ENCODE measurements around the gene PIK3R3.

PIK3R3 gene

GRCh38 chr1:46020010-46020409 is 112.4 kb downstream of the PIK3R3 start:
- DNase-seq = no peak

- DNase-seq = no peak
Measured at GRCh38 chr1:46019348-46019747, 113.1 kb downstream of the PIK3R3 start.

GRCh38 chr1:46017876-46018503 is 114.4 kb downstream of the PIK3R3 start:
- no peak for DNase-seq

GRCh38 chr1:46013581-46013980 is 118.8 kb downstream of the PIK3R3 start:
- no peak for DNase-seq

GRCh38 chr1:46012236-46012635 is 120.2 kb downstream of the PIK3R3 start:
- no peak for DNase-seq

GRCh38 chr1:46011121-46011695 is 121.2 kb downstream of the PIK3R3 start:
- no peak for DNase-seq

- no peak for DNase-seq
Measured at GRCh38 chr1:46010611-46011010, 121.8 kb downstream of the PIK3R3 start.

GRCh38 chr1:46008585-46008984 is 123.8 kb downstream of the PIK3R3 start:
- DNase-seq = no peak

- no peak for DNase-seq
Measured at GRCh38 chr1:46005594-46005993, 126.8 kb downstream of the PIK3R3 start.

GRCh38 chr1:46004492-46004891 is 127.9 kb downstream of the PIK3R3 start:
- DNase-seq = no peak

- no peak for DNase-seq
Measured at GRCh38 chr1:46003315-46003714, 129.1 kb downstream of the PIK3R3 start.

- no peak for DNase-seq
Measured at GRCh38 chr1:46002551-46003150, 129.8 kb downstream of the PIK3R3 start.

GRCh38 chr1:46001081-46001785 is 131.2 kb downstream of the PIK3R3 start:
- DNase-seq = no peak

- no peak for DNase-seq
Measured at GRCh38 chr1:45999507-45999906, 132.9 kb downstream of the PIK3R3 start.

- DNase-seq = no peak
Measured at GRCh38 chr1:45998020-45998617, 134.3 kb downstream of the PIK3R3 start.

- DNase-seq = no peak
Measured at GRCh38 chr1:45995298-45995697, 137.1 kb downstream of the PIK3R3 start.

GRCh38 chr1:45994423-45994822 is 138.0 kb downstream of the PIK3R3 start:
- DNase-seq = no peak
